ENCODE data around the gene CD3G. TPM values are rescaled to one million over a fixed set of nuclear protein-coding genes. Genes with fewer than 3 reads are reported as not detected.

Gene CD3G
- total RNA-seq, 1 donor from 2014 or later, result not detected

DNA sequence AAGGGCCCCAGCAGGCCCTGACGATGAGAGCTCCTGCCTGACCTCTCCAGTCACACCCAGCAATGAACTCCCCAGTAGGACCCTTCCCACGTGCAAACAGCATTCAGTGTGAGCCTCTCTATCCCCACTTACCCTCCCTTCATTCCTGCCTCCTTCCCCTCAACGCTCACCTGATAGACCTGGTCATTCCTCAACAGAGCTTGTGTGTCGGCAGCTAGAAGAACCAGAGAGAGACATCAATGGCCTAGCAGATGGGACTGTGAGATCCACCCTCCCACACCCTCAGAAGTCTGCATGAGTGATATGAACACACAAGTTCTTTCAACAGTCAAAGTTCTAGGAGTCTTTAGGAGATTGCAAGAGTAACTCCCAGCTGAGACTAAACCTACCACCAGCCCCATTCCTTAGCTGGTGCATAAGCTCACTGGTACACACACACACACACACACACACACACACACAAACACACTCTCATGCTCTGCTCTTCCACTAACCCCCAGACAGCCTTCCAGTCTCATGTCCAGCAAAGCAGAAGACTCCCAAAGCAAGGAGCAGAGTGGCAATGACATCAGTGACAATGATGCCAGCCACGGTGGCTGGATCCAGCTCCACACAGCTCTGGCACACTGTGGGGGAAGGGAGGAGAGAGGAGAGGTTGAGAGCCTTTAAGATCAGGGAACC is 4.7 kb upstream of the CD3G start:
- TF ChIP-seq, protein P1, sequence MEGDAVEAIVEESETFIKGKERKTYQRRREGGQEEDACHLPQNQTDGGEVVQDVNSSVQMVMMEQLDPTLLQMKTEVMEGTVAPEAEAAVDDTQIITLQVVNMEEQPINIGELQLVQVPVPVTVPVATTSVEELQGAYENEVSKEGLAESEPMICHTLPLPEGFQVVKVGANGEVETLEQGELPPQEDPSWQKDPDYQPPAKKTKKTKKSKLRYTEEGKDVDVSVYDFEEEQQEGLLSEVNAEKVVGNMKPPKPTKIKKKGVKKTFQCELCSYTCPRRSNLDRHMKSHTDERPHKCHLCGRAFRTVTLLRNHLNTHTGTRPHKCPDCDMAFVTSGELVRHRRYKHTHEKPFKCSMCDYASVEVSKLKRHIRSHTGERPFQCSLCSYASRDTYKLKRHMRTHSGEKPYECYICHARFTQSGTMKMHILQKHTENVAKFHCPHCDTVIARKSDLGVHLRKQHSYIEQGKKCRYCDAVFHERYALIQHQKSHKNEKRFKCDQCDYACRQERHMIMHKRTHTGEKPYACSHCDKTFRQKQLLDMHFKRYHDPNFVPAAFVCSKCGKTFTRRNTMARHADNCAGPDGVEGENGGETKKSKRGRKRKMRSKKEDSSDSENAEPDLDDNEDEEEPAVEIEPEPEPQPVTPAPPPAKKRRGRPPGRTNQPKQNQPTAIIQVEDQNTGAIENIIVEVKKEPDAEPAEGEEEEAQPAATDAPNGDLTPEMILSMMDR (IDR thresholded peaks at IDR 0.05), result no peak
- no peak for DNase-seq (ENCODE audit: low spot score)
- Mint-ChIP-seq H3K36me3 (ENCODE audit: low read depth) (no peaks in the 10 kb centered on the region), H3K27ac (ENCODE audit: unreplicated experiment) (no peak overlapping the region), H3K27me3 (ENCODE audit: low read depth) (peaks cover 36% of the 10 kb centered on the region), H3K4me3 (ENCODE audit: unreplicated experiment) (no peak overlapping the region), H3K9me3 (ENCODE audit: low read depth) (no peaks in the 10 kb centered on the region), H3K4me1 (ENCODE audit: low read depth) (no peaks in the 10 kb centered on the region)

DNA sequence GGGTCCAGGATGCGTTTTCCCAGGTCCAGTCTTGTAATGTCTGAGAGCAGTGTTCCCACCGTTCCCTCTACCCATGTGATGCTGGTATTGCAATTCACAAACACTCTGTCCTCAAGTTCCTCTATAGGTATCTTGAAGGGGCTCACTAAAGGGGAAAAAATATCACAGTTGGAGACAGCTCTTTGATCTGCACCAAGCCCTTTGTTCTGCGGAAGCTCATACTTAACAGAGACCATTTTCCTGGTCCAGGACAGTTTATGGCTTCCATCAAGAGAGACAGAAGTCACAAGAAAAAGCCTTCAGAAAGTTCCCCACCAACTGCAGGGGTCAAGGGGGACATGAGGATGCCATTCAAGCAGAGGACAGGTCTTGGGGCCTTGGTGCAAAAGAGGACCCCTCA is 3.7 kb upstream of the CD3G start:
- TF ChIP-seq, protein P1 (IDR thresholded peaks at IDR 0.05), result no peak
- no peaks in the 10 kb centered on the region for H3K9me3 Mint-ChIP-seq (ENCODE audit: low read depth)
- H3K27ac Mint-ChIP-seq (ENCODE audit: unreplicated experiment), result no peak overlapping the region

DNA sequence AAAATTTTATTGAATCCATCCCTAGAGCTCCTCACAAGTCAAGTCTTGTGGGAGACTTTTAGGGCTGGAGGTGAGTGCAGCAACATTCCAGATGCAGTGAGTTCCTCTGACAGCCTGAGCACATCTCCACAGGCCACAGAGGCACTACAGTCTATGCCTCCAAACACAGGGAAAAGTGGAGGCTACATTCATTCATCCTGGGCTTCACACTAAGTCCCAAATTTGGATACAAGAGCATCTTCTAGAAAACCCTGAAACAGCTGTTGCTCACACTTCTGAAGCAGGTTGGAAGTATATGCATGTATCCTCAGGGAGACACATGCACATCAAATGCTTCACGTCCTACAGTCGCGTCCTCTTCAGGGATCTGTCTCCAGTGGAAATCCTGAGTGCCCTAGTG is 2.9 kb upstream of the CD3G start:
- no peak for DNase-seq (ENCODE audit: low spot score)
- Mint-ChIP-seq H3K27me3 (ENCODE audit: low read depth) (peaks cover 46% of the 10 kb centered on the region), H3K4me1 (ENCODE audit: low read depth) (no peaks in the 10 kb centered on the region), H3K36me3 (ENCODE audit: low read depth) (peaks cover 3% of the 10 kb centered on the region), H3K27ac (ENCODE audit: unreplicated experiment) (no peak overlapping the region), H3K4me3 (ENCODE audit: unreplicated experiment) (no peak overlapping the region), H3K9me3 (ENCODE audit: low read depth) (no peaks in the 10 kb centered on the region)
- TF ChIP-seq, protein P1 (IDR thresholded peaks at IDR 0.05), result no peak

More for the DNA sequence above, 3.7 kb upstream of the CD3G start:
- Mint-ChIP-seq H3K36me3 (ENCODE audit: low read depth) (peaks cover 1% of the 10 kb centered on the region), H3K27me3 (ENCODE audit: low read depth) (peaks cover 41% of the 10 kb centered on the region), H3K4me3 (ENCODE audit: unreplicated experiment) (no peak overlapping the region), H3K4me1 (ENCODE audit: low read depth) (no peaks in the 10 kb centered on the region)
- no peak for DNase-seq (ENCODE audit: low spot score)

GRCh38 chr11:118341815-118342489 is 2.2 kb upstream of the CD3G start:
- Mint-ChIP-seq H3K4me1 (ENCODE audit: low read depth) (no peaks in the 10 kb centered on the region), H3K27ac (ENCODE audit: unreplicated experiment) (no peak overlapping the region), H3K4me3 (ENCODE audit: unreplicated experiment) (no peak overlapping the region), H3K27me3 (ENCODE audit: low read depth) (peaks cover 47% of the 10 kb centered on the region), H3K9me3 (ENCODE audit: low read depth) (no peaks in the 10 kb centered on the region), H3K36me3 (ENCODE audit: low read depth) (peaks cover 3% of the 10 kb centered on the region)
- no peak for DNase-seq (ENCODE audit: low spot score)
- TF ChIP-seq, protein P1 (IDR thresholded peaks at IDR 0.05), result no peak

GRCh38 chr11:118342503-118343161 is 1.5 kb upstream of the CD3G start, which contains the start of gene CD3D:
CD3D (minus strand) TSS chr11:118342705; CDS start chr11:118342607, 98 bp downstream.
- H3K9me3 Mint-ChIP-seq (ENCODE audit: low read depth), result no peaks in the 10 kb centered on the region
- peaks cover 3% of the 10 kb centered on the region for H3K36me3 Mint-ChIP-seq (ENCODE audit: low read depth)
- peaks cover 51% of the 10 kb centered on the region for H3K27me3 Mint-ChIP-seq (ENCODE audit: low read depth)
- TF ChIP-seq, protein P1 (IDR thresholded peaks at IDR 0.05), result no peak
- no peaks in the 10 kb centered on the region for H3K4me1 Mint-ChIP-seq (ENCODE audit: low read depth)
- DNase-seq (ENCODE audit: low spot score), result no peak
- no peak within 1 kb of the TSS for H3K4me3 Mint-ChIP-seq (ENCODE audit: unreplicated experiment)
- H3K27ac Mint-ChIP-seq (ENCODE audit: unreplicated experiment), result no peak within 1 kb of the TSS

All from chondrocyte (in vitro differentiated cells).